Activated T-helper 1 cell treated with anti-CD3 and anti-CD28 coated beads, Interleukin-12 subunit alpha, Interleukin-12 subunit beta, Interleukin-2, Interleukin-4 antibody, amounts not matched to agents 30 ng/mL and 10 ng/mL and 1 ng/mL, durations not matched to agents 14 hours and 24 hours and 36 hours (primary cell): ENCODE results near the gene SH3D21. TPM values are rescaled to one million over a fixed set of nuclear protein-coding genes. Genes with fewer than 3 reads are reported as not detected.

Experiments used
- DNase-seq: peaks from one replicate; pipeline ENCODE4 v3.0.0; 2021; ENCODE audit warnings: low spot score
- H3K27ac Mint-ChIP-seq: one replicate; pipeline ENCODE4 v1.8.0; 2021; ENCODE audit warnings: mild to moderate bottlenecking, mixed read lengths
- H3K27me3 Mint-ChIP-seq: one replicate; pipeline ENCODE4 v1.8.0; 2022; ENCODE audit warnings: mild to moderate bottlenecking, moderate library complexity, mixed read lengths; ENCODE audit not compliant: insufficient read depth
- H3K36me3 Mint-ChIP-seq: one replicate; pipeline ENCODE4 v1.8.0; 2021; ENCODE audit warnings: low read depth, mixed read lengths
- H3K4me1 Mint-ChIP-seq: one replicate; pipeline ENCODE4 v1.8.0; 2021; ENCODE audit warnings: low read depth, mixed read lengths
- H3K4me3 Mint-ChIP-seq: one replicate; pipeline ENCODE4 v1.8.0; 2021; ENCODE audit warnings: mild to moderate bottlenecking, moderate library complexity, mixed read lengths
- H3K9me3 Mint-ChIP-seq: one replicate; pipeline ENCODE4 v1.8.0; 2021; ENCODE audit warnings: mixed read lengths
- intact Hi-C: fragments of 100-400 bp; cut with micrococcal nuclease; formaldehyde crosslinking; loops from one replicate; pipeline ENCODE4 v1.15.1; 2024
- total RNA-seq: library from RNA; stranded (reverse); gene quantifications from 2 replicates; pipeline ENCODE4 v1.2.3, GENCODE V29; 2022

SH3D21 gene
- total RNA-seq, 1 donor from 2014 or later: 8.3 TPM

GRCh38 chr1:36354486-36354885, 48.3 kb downstream of the SH3D21 start:
- Mint-ChIP-seq H3K9me3 (no peaks in the 10 kb centered on the region), H3K27ac (peak overlapping the region; percentile 47), H3K36me3 (peaks cover 28% of the 10 kb centered on the region), H3K4me1 (peaks cover 20% of the 10 kb centered on the region), H3K27me3 (no peaks in the 10 kb centered on the region), H3K4me3 (no peak overlapping the region)
- DNase-seq: no peak
- intact Hi-C loops: no loop called here

- Mint-ChIP-seq H3K4me1 (peaks cover 21% of the 10 kb centered on the region), H3K4me3 (no peak overlapping the region), H3K9me3 (no peaks in the 10 kb centered on the region), H3K27ac (no peak overlapping the region), H3K36me3 (peaks cover 31% of the 10 kb centered on the region), H3K27me3 (no peaks in the 10 kb centered on the region)
- intact Hi-C loops: no loop called here
- DNase-seq: no peak
Observed at GRCh38 chr1:36355811-36356210, 49.6 kb downstream of the SH3D21 start.

- intact Hi-C loops: no loop called here
- H3K4me3 Mint-ChIP-seq: no peak overlapping the region
- H3K36me3 Mint-ChIP-seq: peaks cover 29% of the 10 kb centered on the region
- no peak for DNase-seq
- H3K27ac Mint-ChIP-seq: no peak overlapping the region
- no peaks in the 10 kb centered on the region for H3K27me3 Mint-ChIP-seq
- H3K9me3 Mint-ChIP-seq: no peaks in the 10 kb centered on the region
- peaks cover 11% of the 10 kb centered on the region for H3K4me1 Mint-ChIP-seq
Observed at GRCh38 chr1:36358514-36359084, 52.4 kb downstream of the SH3D21 start.

- intact Hi-C loops: no loop called here
- no peaks in the 10 kb centered on the region for H3K27me3 Mint-ChIP-seq
- peak overlapping the region; percentile 88 for H3K27ac Mint-ChIP-seq
- DNase-seq: no peak
- peak overlapping the region; percentile 2 for H3K4me3 Mint-ChIP-seq
- peaks cover 11% of the 10 kb centered on the region for H3K4me1 Mint-ChIP-seq
- peaks cover 26% of the 10 kb centered on the region for H3K36me3 Mint-ChIP-seq
- no peaks in the 10 kb centered on the region for H3K9me3 Mint-ChIP-seq
Observed at GRCh38 chr1:36359383-36359782, 53.2 kb downstream of the SH3D21 start.

GRCh38 chr1:36359911-36360550, 53.9 kb downstream of the SH3D21 start:
- Mint-ChIP-seq H3K4me3 (peak overlapping the region; percentile 2), H3K4me1 (peaks cover 11% of the 10 kb centered on the region), H3K9me3 (no peaks in the 10 kb centered on the region), H3K36me3 (peaks cover 23% of the 10 kb centered on the region), H3K27me3 (no peaks in the 10 kb centered on the region), H3K27ac (peak overlapping the region; percentile 88)
- peak; percentile 29 for DNase-seq
- intact Hi-C loops: no loop called here

GRCh38 chr1:36365381-36365780, 59.2 kb downstream of the SH3D21 start:
- Mint-ChIP-seq H3K4me3 (no peak overlapping the region), H3K4me1 (peaks cover 50% of the 10 kb centered on the region), H3K9me3 (no peaks in the 10 kb centered on the region), H3K36me3 (peaks cover 8% of the 10 kb centered on the region), H3K27me3 (no peaks in the 10 kb centered on the region), H3K27ac (peak overlapping the region; percentile 84)
- intact Hi-C loops: no loop called here
- no peak for DNase-seq

GRCh38 chr1:36366091-36366661, 60.0 kb downstream of the SH3D21 start:
- intact Hi-C loops: no loop called here
- Mint-ChIP-seq H3K27ac (peak overlapping the region; percentile 84), H3K9me3 (no peaks in the 10 kb centered on the region), H3K4me3 (peak overlapping the region; percentile 56), H3K36me3 (peaks cover 10% of the 10 kb centered on the region), H3K27me3 (no peaks in the 10 kb centered on the region), H3K4me1 (peaks cover 50% of the 10 kb centered on the region)
- peak; percentile 51 for DNase-seq

- Mint-ChIP-seq H3K27ac (peak overlapping the region; percentile 84), H3K9me3 (no peaks in the 10 kb centered on the region), H3K4me1 (peaks cover 50% of the 10 kb centered on the region), H3K27me3 (no peaks in the 10 kb centered on the region), H3K36me3 (peaks cover 7% of the 10 kb centered on the region), H3K4me3 (peak overlapping the region; percentile 11)
- no peak for DNase-seq
- intact Hi-C loops: no loop called here
Observed at GRCh38 chr1:36367066-36367465, 60.9 kb downstream of the SH3D21 start.

GRCh38 chr1:36367798-36368197, 61.6 kb downstream of the SH3D21 start:
- Mint-ChIP-seq H3K27ac (peak overlapping the region; percentile 84), H3K4me1 (peaks cover 55% of the 10 kb centered on the region), H3K27me3 (no peaks in the 10 kb centered on the region), H3K9me3 (no peaks in the 10 kb centered on the region), H3K36me3 (peaks cover 7% of the 10 kb centered on the region), H3K4me3 (no peak overlapping the region)
- intact Hi-C loops: no loop called here
- no peak for DNase-seq

GRCh38 chr1:36369061-36369861, 63.1 kb downstream of the SH3D21 start:
- H3K27me3 Mint-ChIP-seq: no peaks in the 10 kb centered on the region
- peak; percentile 65 for DNase-seq
- H3K36me3 Mint-ChIP-seq: peaks cover 9% of the 10 kb centered on the region
- H3K4me1 Mint-ChIP-seq: peaks cover 69% of the 10 kb centered on the region
- peak overlapping the region; percentile 35 for H3K27ac Mint-ChIP-seq
- no peaks in the 10 kb centered on the region for H3K9me3 Mint-ChIP-seq
- intact Hi-C loops: loop anchor here (1.0 kb wide), 6 partner anchors 17 to 220 kb away; partner anchors contain the start of gene TRAPPC3
- H3K4me3 Mint-ChIP-seq: no peak overlapping the region
